SIG-M5 treated with dmso at 0.1 percent for 504 hours (cell line): ENCODE results near the gene TRPM2.
"Not testable (repeated sequence)": the region's sequence is repeated elsewhere in the genome, so short reads cannot be mapped to it uniquely, and the experiment has no call there.

Experiments
- DNase-seq: peaks from one replicate; lab custom pipeline; 2025; ENCODE audit not compliant: unreplicated experiment; lab: John Stamatoyannopoulos, UW

Gene TRPM2

GRCh38 chr21:44391345-44392091 lies 38.1 kb downstream of the TRPM2 start:
- no peak for DNase-seq

GRCh38 chr21:44392185-44392584 lies 38.8 kb downstream of the TRPM2 start:
- DNase-seq, result no peak

GRCh38 chr21:44392916-44393315 lies 39.5 kb downstream of the TRPM2 start:
- DNase-seq, result no peak

- DNase-seq, result no peak
These were observed 41.3 kb downstream of the TRPM2 start for GRCh38 chr21:44394733-44395132.

- no peak for DNase-seq
These were observed 41.8 kb downstream of the TRPM2 start for GRCh38 chr21:44395260-44395659.

- DNase-seq, result not testable (repeated sequence)
These were observed 43.4 kb downstream of the TRPM2 start for GRCh38 chr21:44396803-44397202.

- no peak for DNase-seq
These were observed 44.1 kb downstream of the TRPM2 start for GRCh38 chr21:44397431-44398031.

GRCh38 chr21:44398499-44398898 lies 45.1 kb downstream of the TRPM2 start:
- DNase-seq, result no peak

- DNase-seq, result no peak
These were observed 45.9 kb downstream of the TRPM2 start for GRCh38 chr21:44399151-44399954.

GRCh38 chr21:44399955-44400790 lies 46.8 kb downstream of the TRPM2 start:
- DNase-seq, result no peak

- DNase-seq, result no peak
These were observed 47.5 kb downstream of the TRPM2 start for GRCh38 chr21:44400791-44401385.

GRCh38 chr21:44401386-44402160 lies 48.2 kb downstream of the TRPM2 start:
- no peak for DNase-seq

- DNase-seq, result no peak
These were observed 49.1 kb downstream of the TRPM2 start for GRCh38 chr21:44402323-44403105.

GRCh38 chr21:44403106-44404020 lies 49.9 kb downstream of the TRPM2 start:
- DNase-seq, result no peak

GRCh38 chr21:44404482-44404881 lies 51.1 kb downstream of the TRPM2 start:
- not testable (repeated sequence) for DNase-seq

GRCh38 chr21:44405091-44405947 lies 51.9 kb downstream of the TRPM2 start:
- DNase-seq, result no peak
